CD4-positive, alpha-beta T cell (primary cell): ENCODE results near the gene XRCC3. TPM values are rescaled to one million over a fixed set of nuclear protein-coding genes. Genes with fewer than 3 reads are reported as not detected.

Source experiments
- ATAC-seq: fragments of 200-7000 bp; cut with Tn5 transposase; one replicate; pipeline ENCODE4 v1.10.0; 2022; ENCODE audit warnings: mild to moderate bottlenecking; ENCODE audit not compliant: poor library complexity
- CTCF ChIA-PET: fragments of 350-600 bp; sonication (Branson Sonifier 250); formaldehyde crosslinking; loops from one replicate; lab custom pipeline; 2021; ENCODE audit warnings: antibody characterized with exemption, inconsistent platforms; lab: Charles Lee
- POLR2A ChIA-PET: fragments of 350-600 bp; sonication (Branson Sonifier 250); formaldehyde crosslinking; loops from one replicate; lab custom pipeline; 2021; ENCODE audit warnings: antibody characterized with exemption, inconsistent platforms; lab: Charles Lee
- DNase-seq, 14 experiments: peaks; one replicate each; pipeline ENCODE4 v3.0.0-alpha.2; 2013 to 2020; ENCODE audit warnings: mixed read lengths in 2 of 14
- H3K27ac ChIP-seq, 2 donors: one replicate each; pipeline versions ENCODE4 v1.5.1 to v1.7.0; 2013; ENCODE audit warnings: low read length in 2 of 2, low read depth in 1 of 2, mild to moderate bottlenecking in 1 of 2
- H3K27me3 ChIP-seq, 2 experiments: 1 replicate in 1 of 2; 2 replicates in 1 of 2; pipeline versions ENCODE4 v1.6.1 to v1.7.0; 2013; ENCODE audit warnings: low read length in 2 of 2, control low read depth in 1 of 2, mild to moderate bottlenecking in 1 of 2, moderate library complexity in 1 of 2; ENCODE audit not compliant: insufficient read depth in 2 of 2, control insufficient read depth in 1 of 2
- H3K36me3 ChIP-seq: one replicate; pipeline ENCODE4 v1.6.1; 2013; ENCODE audit warnings: low read length, control low read depth; ENCODE audit not compliant: insufficient read depth
- H3K4me1 ChIP-seq: one replicate; pipeline ENCODE4 v1.6.1; 2013; ENCODE audit warnings: low read length, control low read depth; ENCODE audit not compliant: insufficient read depth
- H3K4me3 ChIP-seq: one replicate; pipeline ENCODE4 v1.5.1; 2013; ENCODE audit warnings: mild to moderate bottlenecking, low read length, moderate library complexity
- H3K9me3 ChIP-seq, 2 experiments: 1 replicate in 1 of 2; 2 replicates in 1 of 2; pipeline versions ENCODE4 v1.6.1 to v1.7.0; 2013; ENCODE audit warnings: low read length in 2 of 2, mild to moderate bottlenecking in 2 of 2, control low read depth in 1 of 2, moderate library complexity in 1 of 2; ENCODE audit not compliant: control insufficient read depth in 1 of 2, insufficient read depth in 1 of 2
- H3K27ac Mint-ChIP-seq: one replicate; pipeline ENCODE4 v1.8.0; 2020; ENCODE audit warnings: mixed read lengths
- H3K27me3 Mint-ChIP-seq: one replicate; pipeline ENCODE4 v1.8.0; 2021; ENCODE audit warnings: mixed read lengths
- H3K36me3 Mint-ChIP-seq: one replicate; pipeline ENCODE4 v1.8.0; 2021; ENCODE audit warnings: low read depth, mixed read lengths
- H3K4me1 Mint-ChIP-seq: one replicate; pipeline ENCODE4 v1.8.0; 2021; ENCODE audit warnings: low read depth, mixed read lengths
- H3K4me3 Mint-ChIP-seq: one replicate; pipeline ENCODE4 v1.8.0; 2020; ENCODE audit warnings: mild to moderate bottlenecking, mixed read lengths
- H3K9me3 Mint-ChIP-seq: one replicate; pipeline ENCODE4 v1.8.0; 2020; ENCODE audit warnings: mixed read lengths
- CTCF ChIP-seq: fragments of 200-600 bp; IDR thresholded peaks from one replicate; pipeline ENCODE4 v1.8.0; 2022; ENCODE audit warnings: antibody characterized with exemption, mild to moderate bottlenecking
- intact Hi-C, 2 experiments: fragments of 100-400 bp; cut with DNase I in 1 of 2; cut with micrococcal nuclease in 1 of 2; formaldehyde crosslinking; loops; one replicate each; pipeline versions ENCODE4 v1.15.1 to v1.9.0; 2023 to 2025; cut with DNase I, micrococcal nuclease
- total RNA-seq, 174 experiments: library from RNA in 2 of 174; stranded (reverse) in 2 of 174; gene quantifications; one replicate each; pipeline ENCODE4 v1.2.3 and lab custom pipeline; 2021 to 2026

XRCC3 gene
- total RNA-seq, 2 experiments from 2014 or later = 4.6 to 4.8 TPM

- Histone ChIP-seq H3K4me3 (no peak overlapping the region), H3K9me3 (no peaks in the 10 kb centered on the region), H3K27ac (no peak overlapping the region), H3K27me3 (no peaks in the 10 kb centered on the region), H3K36me3 (peaks cover 88% of the 10 kb centered on the region), H3K4me1 (no peaks in the 10 kb centered on the region)
- no peaks in the 10 kb centered on the region for H3K27me3 Mint-ChIP-seq
- H3K27ac Mint-ChIP-seq = no peak overlapping the region
- no peak for DNase-seq
- no peak overlapping the region for H3K4me3 Mint-ChIP-seq
- no peak for TF ChIP-seq CTCF
- ChIA-PET POLR2A (no interaction called here), CTCF (no interaction called here)
- H3K36me3 Mint-ChIP-seq = peaks cover 88% of the 10 kb centered on the region
- no peak for ATAC-seq
- no peaks in the 10 kb centered on the region for H3K9me3 Mint-ChIP-seq
- intact Hi-C loops = loop anchor here in 1 of 2 experiments (10.0 kb wide), 1 partner anchor 47 kb away; the partner anchor contains the start of gene KLC1
- no peaks in the 10 kb centered on the region for H3K4me1 Mint-ChIP-seq
Observed at GRCh38 chr14:103671911-103672310, 43.3 kb downstream of the XRCC3 start.

- Mint-ChIP-seq H3K4me3 (no peak overlapping the region), H3K4me1 (no peaks in the 10 kb centered on the region), H3K36me3 (peaks cover 86% of the 10 kb centered on the region), H3K27ac (no peak overlapping the region), H3K9me3 (no peaks in the 10 kb centered on the region), H3K27me3 (no peaks in the 10 kb centered on the region)
- no peak for DNase-seq
- intact Hi-C loops = no loop called here
- Histone ChIP-seq H3K27me3 (no peaks in the 10 kb centered on the region), H3K36me3 (peaks cover 72% of the 10 kb centered on the region), H3K4me3 (no peak overlapping the region), H3K4me1 (no peaks in the 10 kb centered on the region), H3K27ac (no peak overlapping the region), H3K9me3 (no peaks in the 10 kb centered on the region)
- no peak for ATAC-seq
- ChIA-PET CTCF (no interaction called here), POLR2A (no interaction called here)
- no peak for TF ChIP-seq CTCF
Observed at GRCh38 chr14:103669370-103669769, 45.9 kb downstream of the XRCC3 start.

- no peaks in the 10 kb centered on the region for H3K9me3 ChIP-seq
- H3K27me3 Mint-ChIP-seq = no peaks in the 10 kb centered on the region
- H3K27ac Mint-ChIP-seq = no peak overlapping the region
- no peaks in the 10 kb centered on the region for H3K27me3 ChIP-seq
- no peak overlapping the region for H3K4me3 Mint-ChIP-seq
- peaks cover 68% of the 10 kb centered on the region for H3K36me3 ChIP-seq
- TF ChIP-seq CTCF = no peak
- no peak overlapping the region for H3K27ac ChIP-seq
- no peak overlapping the region for H3K4me3 ChIP-seq
- intact Hi-C loops = no loop called here
- no peak for DNase-seq
- ATAC-seq = no peak
- no peaks in the 10 kb centered on the region for H3K9me3 Mint-ChIP-seq
- CTCF ChIA-PET = no interaction called here
- POLR2A ChIA-PET = interaction anchor here (0.6 kb wide), 1 partner anchor 53 kb away, joined by 3 read pairs; no protein-coding TSS in a partner anchor
- H3K36me3 Mint-ChIP-seq = peaks cover 86% of the 10 kb centered on the region
- H3K4me1 ChIP-seq = no peaks in the 10 kb centered on the region
- no peaks in the 10 kb centered on the region for H3K4me1 Mint-ChIP-seq
Observed at GRCh38 chr14:103668117-103668516, 47.1 kb downstream of the XRCC3 start.
